ENCODE data around the gene IGF2BP2.

- no peak for TF ChIP-seq CTCF (IDR thresholded peaks at IDR 0.05)
- no peak for TF ChIP-seq POLR2A (IDR thresholded peaks at IDR 0.05)
These were observed 514 bp downstream of the IGF2BP2 start for GRCh38 chr3:185824051-185825005.
